Endodermal cell (in vitro differentiated cells): ENCODE results near the gene SYT2. TPM values are rescaled to one million over a fixed set of nuclear protein-coding genes. Genes with fewer than 3 reads are reported as not detected.
A peak's percentile ranks its signal among the peaks of the same experiment; 100 is the strongest.
"Not testable (repeated sequence)": the region's sequence is repeated elsewhere in the genome, so short reads cannot be mapped to it uniquely, and the experiment has no call there.

Experiments used
- DNase-seq: peaks from one replicate; pipeline ENCODE4 v3.0.0-alpha.2; 2017
- H3K27ac ChIP-seq: 2 replicates; pipeline ENCODE4 v1.5.1; 2013; ENCODE audit warnings: mild to moderate bottlenecking, low read depth, low read length, moderate library complexity
- H3K27me3 ChIP-seq: 2 replicates; pipeline ENCODE4 v1.6.1; 2013; ENCODE audit warnings: mild to moderate bottlenecking, low read length, moderate library complexity; ENCODE audit not compliant: insufficient read depth, control insufficient read depth, poor library complexity, severe bottlenecking
- H3K36me3 ChIP-seq: 2 replicates; pipeline ENCODE4 v1.7.0; 2013; ENCODE audit warnings: mild to moderate bottlenecking, low read length, moderate library complexity; ENCODE audit not compliant: control insufficient read depth, insufficient read depth
- H3K4me1 ChIP-seq: one replicate; pipeline ENCODE4 v1.7.0; 2013; ENCODE audit warnings: low read length; ENCODE audit not compliant: control insufficient read depth, insufficient read depth
- H3K4me3 ChIP-seq: 2 replicates; pipeline ENCODE4 v1.5.1; 2013; ENCODE audit warnings: mild to moderate bottlenecking, low read length, moderate library complexity
- H3K9ac ChIP-seq: 2 replicates; pipeline ENCODE4 v1.6.1; 2013; ENCODE audit warnings: mild to moderate bottlenecking, low read length, moderate library complexity; ENCODE audit not compliant: poor library complexity, severe bottlenecking; ENCODE audit errors: extremely low read depth
- H3K9me3 ChIP-seq: 2 replicates; pipeline ENCODE4 v1.6.1; 2013; ENCODE audit warnings: mild to moderate bottlenecking, low read length, moderate library complexity; ENCODE audit not compliant: control insufficient read depth
- H3K27ac Mint-ChIP-seq: 2 replicates; pipeline ENCODE4 v1.8.0; 2020; ENCODE audit warnings: mixed read lengths
- H3K27me3 Mint-ChIP-seq: 2 replicates; pipeline ENCODE4 v1.8.0; 2021; ENCODE audit warnings: mild to moderate bottlenecking, mixed read lengths; ENCODE audit not compliant: insufficient read depth
- H3K36me3 Mint-ChIP-seq: 2 replicates; pipeline ENCODE4 v1.8.0; 2020; ENCODE audit warnings: low read depth, mixed read lengths
- H3K4me1 Mint-ChIP-seq: 2 replicates; pipeline ENCODE4 v1.8.0; 2020; ENCODE audit warnings: mixed read lengths
- H3K4me3 Mint-ChIP-seq: 2 replicates; pipeline ENCODE4 v1.8.0; 2020; ENCODE audit warnings: mild to moderate bottlenecking, moderate library complexity, mixed read lengths
- H3K9me3 Mint-ChIP-seq: 2 replicates; pipeline ENCODE4 v1.8.0; 2020; ENCODE audit warnings: mild to moderate bottlenecking, mixed read lengths
- CTCF ChIP-seq: fragments of 200-600 bp; sonication (generic); conservative IDR thresholded peaks from 2 replicates; pipeline ENCODE4 v1.5.0; 2021; ENCODE audit warnings: antibody characterized with exemption, mild to moderate bottlenecking
- WGBS, 2 experiments: methylation state at CpG; one replicate each; pipeline versions ENCODE4 v1.1.5 to v1.1.7; 2013; ENCODE audit warnings: missing lambda C conversion rate in 2 of 2, mixed read lengths in 1 of 2; ENCODE audit not compliant: insufficient coverage in 1 of 2, insufficient read length in 1 of 2; 5-methylcytosine and 5-hydroxymethylcytosine counted together
- total RNA-seq, 2 donors: library from RNA; stranded (reverse); fragmentation: NEBNext Ultra II Directional in 1 of 2; extraction: Animal tissue kit (Norgen Biotek cat#: 25700) in 1 of 2; gene quantifications; 2 replicates in 1 of 2; 3 replicates in 1 of 2; pipeline ENCODE4 v1.2.1, GENCODE V29; 2021

SYT2 gene
- total RNA-seq, 2 donors from 2014 or later: 2.9 to 4.4 TPM

- H3K36me3 ChIP-seq: no peaks in the 10 kb centered on the region
- H3K4me1 ChIP-seq: no peaks in the 10 kb centered on the region
- no peak overlapping the region for H3K4me3 ChIP-seq
- DNase-seq: no peak
- no peak overlapping the region for H3K9ac ChIP-seq
- H3K27ac ChIP-seq: no peak overlapping the region
- 91 to 92% methylated on average over 6 to 7 of the region's 7 CpGs for WGBS, 2 experiments
- H3K27me3 ChIP-seq: no peaks in the 10 kb centered on the region
- H3K9me3 ChIP-seq: no peaks in the 10 kb centered on the region
- Mint-ChIP-seq H3K27ac (no peak overlapping the region), H3K9me3 (no peaks in the 10 kb centered on the region), H3K36me3 (no peaks in the 10 kb centered on the region), H3K27me3 (no peaks in the 10 kb centered on the region), H3K4me3 (no peak overlapping the region), H3K4me1 (peaks cover 21% of the 10 kb centered on the region)
- no peak for TF ChIP-seq CTCF
These were observed 81.5 kb downstream of the SYT2 start for GRCh38 chr1:202628646-202629215.

- no peaks in the 10 kb centered on the region for H3K27me3 Mint-ChIP-seq
- H3K4me3 Mint-ChIP-seq: no peak overlapping the region
- H3K27ac Mint-ChIP-seq: no peak overlapping the region
- Histone ChIP-seq H3K36me3 (no peaks in the 10 kb centered on the region), H3K9ac (no peak overlapping the region), H3K27me3 (no peaks in the 10 kb centered on the region), H3K4me1 (no peaks in the 10 kb centered on the region), H3K27ac (no peak overlapping the region), H3K4me3 (no peak overlapping the region), H3K9me3 (no peaks in the 10 kb centered on the region)
- no peak for DNase-seq
- H3K9me3 Mint-ChIP-seq: no peaks in the 10 kb centered on the region
- peaks cover 22% of the 10 kb centered on the region for H3K4me1 Mint-ChIP-seq
- WGBS, 2 experiments: 93 to 97% methylated on average over 3 to 13 of the region's 13 CpGs
- no peaks in the 10 kb centered on the region for H3K36me3 Mint-ChIP-seq
- TF ChIP-seq CTCF: no peak
These were observed 82.3 kb downstream of the SYT2 start for GRCh38 chr1:202627841-202628565.

GRCh38 chr1:202627036-202627435 is 83.2 kb downstream of the SYT2 start:
- not testable (repeated sequence) for H3K4me1 ChIP-seq, H3K9me3 Mint-ChIP-seq, H3K9ac ChIP-seq, H3K27ac ChIP-seq, H3K36me3 Mint-ChIP-seq, H3K4me3 ChIP-seq, H3K27ac Mint-ChIP-seq, H3K27me3 ChIP-seq, H3K9me3 ChIP-seq, H3K27me3 Mint-ChIP-seq, H3K36me3 ChIP-seq, H3K4me3 Mint-ChIP-seq
- WGBS, 2 experiments: 74 to 75% methylated on average over 2 to 7 of the region's 7 CpGs
- H3K4me1 Mint-ChIP-seq: peaks cover 31% of the 10 kb centered on the region
- peak; percentile 77 for DNase-seq
